Epidermal melanocyte (primary cell): Measurements from ENCODE around the gene FBXL22.

ENCODE experiments used
- DNase-seq: peaks from one replicate; pipeline ENCODE4 v3.0.0; 2011; ENCODE audit warnings: low spot score; ENCODE audit not compliant: insufficient read length

Gene FBXL22

DNA sequence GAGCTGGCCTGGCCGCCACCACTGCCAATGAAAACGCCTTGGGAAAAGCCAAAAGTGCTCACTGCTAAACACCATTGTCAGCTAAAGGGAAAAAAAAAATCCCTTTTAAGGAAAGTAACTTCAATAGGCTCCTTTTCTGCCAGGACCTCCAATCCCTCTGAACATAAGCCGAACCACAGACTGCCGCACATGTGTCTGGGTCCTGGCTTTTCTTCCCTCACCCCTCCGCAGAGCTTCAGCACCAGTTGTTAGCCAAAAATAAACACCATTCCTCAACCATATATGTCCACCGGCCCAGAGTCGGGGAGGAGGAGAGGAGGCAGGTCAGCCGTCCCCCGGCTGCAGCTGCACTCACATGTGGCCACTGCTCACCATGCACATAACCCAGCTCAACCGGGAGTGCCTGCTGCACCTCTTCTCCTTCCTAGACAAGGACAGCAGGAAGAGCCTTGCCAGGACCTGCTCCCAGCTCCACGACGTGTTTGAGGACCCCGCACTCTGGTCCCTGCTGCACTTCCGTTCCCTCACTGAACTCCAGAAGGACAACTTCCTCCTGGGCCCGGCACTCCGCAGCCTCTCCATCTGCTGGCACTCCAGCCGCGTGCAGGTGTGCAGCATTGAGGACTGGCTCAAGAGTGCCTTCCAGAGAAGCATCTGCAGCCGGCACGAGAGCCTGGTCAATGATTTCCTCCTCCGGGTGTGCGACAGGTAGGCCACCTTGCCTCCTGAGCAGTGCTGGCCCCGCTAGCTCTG lies at the start of gene FBXL22:
Gene FBXL22, plus strand, starts transcription at position 350 of the 753 bp plus-strand sequence. Its CDS starts 6 bp downstream, at position 356.
- no peak for DNase-seq

DNA sequence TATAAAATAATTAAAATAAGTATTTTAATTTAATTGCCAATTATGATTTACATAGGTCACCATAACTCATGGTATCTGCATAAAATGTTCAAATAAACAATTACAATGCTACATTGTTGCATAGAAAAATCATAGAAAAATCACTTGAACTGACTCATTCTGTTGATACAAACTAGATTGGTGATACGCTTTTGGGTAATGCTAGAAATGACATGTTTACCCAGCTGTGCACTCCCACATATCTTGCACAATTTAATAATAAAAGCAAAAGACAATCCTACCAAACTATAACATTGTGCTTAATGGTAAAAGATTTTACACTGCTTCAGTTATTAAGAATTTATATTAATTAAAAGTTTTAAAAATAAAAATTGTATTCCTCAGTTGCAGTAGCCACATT lies 45.8 kb upstream of the FBXL22 start:
- no peak for DNase-seq

DNA sequence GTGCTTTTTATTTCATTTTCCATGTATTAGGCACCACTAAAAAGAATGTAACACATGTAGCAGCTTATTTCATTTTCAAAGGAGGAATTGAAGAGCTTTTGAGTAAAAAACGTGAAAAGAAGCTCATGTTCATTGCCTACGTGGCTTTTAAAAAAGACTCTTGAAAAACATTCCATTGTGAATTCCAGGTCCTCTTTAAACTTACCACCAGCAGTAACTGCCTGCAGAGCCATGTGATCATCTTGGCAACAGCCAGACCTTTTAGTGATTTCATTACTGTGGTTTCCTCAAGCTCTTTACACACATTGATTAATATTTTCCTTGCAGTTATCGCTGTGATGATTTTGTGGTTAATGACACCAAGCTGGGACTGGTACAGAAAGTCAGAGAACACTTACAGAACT lies 43.8 kb upstream of the FBXL22 start:
- peak; percentile 79 for DNase-seq

DNA sequence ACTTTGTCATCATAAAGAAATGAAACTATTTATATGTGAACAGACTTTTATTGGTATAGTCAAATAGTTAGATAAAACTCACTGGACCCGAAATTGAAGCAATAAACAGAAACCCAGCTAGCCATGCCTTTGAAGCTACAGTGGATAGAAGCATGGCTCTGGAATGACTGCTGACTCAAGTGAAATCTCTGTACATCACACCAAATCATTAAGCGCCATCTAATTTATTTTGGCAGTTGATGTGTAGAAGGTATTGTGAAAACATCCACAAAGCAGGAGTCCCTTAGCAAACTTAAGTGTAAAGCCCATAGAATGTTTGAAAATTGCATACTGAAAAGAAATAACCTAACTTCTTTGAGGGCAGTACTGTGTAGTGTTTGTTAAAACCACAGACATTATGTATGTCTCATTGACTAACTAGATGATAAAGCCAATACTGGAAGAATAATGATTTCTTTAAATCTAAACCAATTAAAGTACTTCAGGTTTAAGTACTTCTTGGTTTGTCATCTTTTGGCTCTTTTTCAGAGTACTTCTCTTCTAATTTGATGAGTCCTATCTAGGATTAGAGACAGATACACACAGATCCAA lies 42.8 kb upstream of the FBXL22 start:
- no peak for DNase-seq

GRCh38 chr15:63555507-63555906 lies 41.7 kb upstream of the FBXL22 start:
- DNase-seq = no peak

DNA sequence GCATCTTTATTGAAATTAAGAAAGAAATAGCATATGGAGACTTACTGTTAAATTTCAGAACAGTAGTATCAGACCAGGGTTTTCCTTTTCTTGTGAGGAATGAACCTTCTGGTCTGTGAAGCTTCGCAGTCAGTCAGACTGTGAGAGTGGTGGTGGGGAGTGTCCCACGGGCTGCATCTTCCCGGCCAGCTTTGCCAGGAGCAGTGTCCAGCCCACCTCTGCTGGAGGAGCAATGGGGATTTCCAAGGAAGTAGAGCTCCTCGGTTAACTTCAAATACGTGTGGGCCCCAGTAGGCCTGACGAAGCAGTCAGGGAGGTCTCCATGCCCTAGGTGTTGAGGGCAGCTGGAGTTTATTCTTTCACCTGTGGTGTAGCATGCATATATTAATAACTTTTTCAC lies 40.9 kb upstream of the FBXL22 start:
- DNase-seq = no peak

DNA sequence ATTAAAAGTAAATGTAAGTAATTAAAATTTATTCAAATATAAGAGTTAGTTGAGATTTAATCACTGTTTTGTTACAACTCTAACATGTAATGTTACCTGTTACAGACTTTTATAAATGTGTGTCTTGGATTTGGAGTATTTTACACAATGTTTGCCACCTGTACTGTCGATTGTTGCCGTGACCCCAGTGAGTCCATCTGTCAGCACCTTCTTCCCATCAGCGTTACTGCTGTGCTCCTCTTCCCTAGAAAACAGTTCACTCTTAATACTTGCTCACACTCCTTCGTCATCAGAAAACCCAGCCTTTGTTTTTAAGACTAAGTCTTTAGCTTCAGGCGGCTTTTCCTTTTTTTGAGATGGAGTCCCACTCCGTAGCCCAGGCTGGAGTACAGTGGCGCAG lies 40.5 kb upstream of the FBXL22 start:
- no peak for DNase-seq

GRCh38 chr15:63559753-63560152 lies 37.4 kb upstream of the FBXL22 start:
- no peak for DNase-seq

DNA sequence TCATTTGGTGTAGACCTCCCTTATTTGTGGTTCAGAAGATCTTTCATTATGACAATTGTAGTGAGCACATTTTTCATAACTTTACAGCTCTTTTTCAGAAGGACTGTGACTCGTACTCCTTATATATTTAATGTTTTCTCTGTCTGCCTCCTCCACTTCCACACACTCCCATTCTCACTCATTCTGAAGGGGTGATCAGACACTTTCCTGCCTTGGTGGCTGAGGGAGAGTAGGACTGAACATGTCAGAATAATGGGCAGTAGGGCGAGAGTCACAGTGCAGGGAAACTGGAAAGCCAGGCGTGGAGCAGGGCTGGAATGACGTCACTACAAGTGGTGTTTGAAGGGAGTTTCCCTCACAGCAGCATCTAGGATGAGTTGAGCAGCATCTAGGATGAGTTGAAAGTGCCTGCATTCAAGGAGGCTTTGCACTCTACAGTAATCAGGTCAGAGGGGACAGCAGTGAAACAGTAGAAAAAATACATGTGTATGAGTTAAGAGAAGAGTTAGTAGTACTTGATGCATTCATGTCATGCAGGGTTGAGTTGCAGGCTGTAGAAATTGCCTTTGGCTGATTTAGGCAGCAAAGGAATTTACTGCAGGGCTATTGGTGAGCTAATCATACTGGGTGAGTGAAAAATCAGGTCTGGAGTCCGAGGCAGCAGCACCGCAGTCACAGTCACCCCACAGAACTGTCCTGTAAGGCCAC lies 36.3 kb upstream of the FBXL22 start:
- DNase-seq = no peak

GRCh38 chr15:63564093-63564492 lies 33.1 kb upstream of the FBXL22 start:
- no peak for DNase-seq

GRCh38 chr15:63565536-63566186 lies 31.5 kb upstream of the FBXL22 start:
- DNase-seq = no peak

DNA sequence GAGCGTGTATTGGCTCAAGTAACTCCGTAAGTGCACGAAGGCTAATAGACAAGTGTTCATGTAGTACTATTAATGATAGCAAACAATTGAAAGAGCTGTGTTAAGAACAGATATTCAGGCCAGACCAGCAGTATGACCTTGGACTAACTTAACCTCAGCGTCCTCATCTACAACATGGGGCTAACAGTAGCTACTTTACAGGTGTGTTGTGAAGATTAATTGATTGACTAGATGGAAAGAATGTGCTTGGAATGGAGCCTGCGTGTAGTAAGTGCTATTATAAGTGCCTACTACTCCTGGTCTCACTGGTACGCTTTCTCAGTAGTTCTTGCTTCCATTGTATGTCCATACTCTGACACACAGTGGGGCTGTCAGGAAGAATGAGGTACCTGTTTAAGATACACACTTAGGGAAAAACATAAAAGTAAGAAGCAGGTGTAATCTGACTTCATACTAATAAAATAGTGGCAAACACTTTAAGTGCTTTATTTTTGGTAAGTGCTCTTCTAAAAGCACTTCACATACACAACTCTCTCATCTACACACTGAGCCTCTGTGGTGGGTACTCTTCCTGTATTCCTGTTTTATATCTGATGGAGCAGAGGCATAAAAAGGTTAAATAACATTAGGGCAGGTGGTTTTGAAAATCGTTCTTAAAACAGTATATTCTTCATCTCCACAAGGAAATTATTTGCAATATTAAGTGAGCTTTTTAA lies 24.3 kb upstream of the FBXL22 start:
- no peak for DNase-seq

- DNase-seq = no peak
Observed at GRCh38 chr15:63573533-63573932, 23.7 kb upstream of the FBXL22 start.

GRCh38 chr15:63575312-63575711 lies 21.9 kb upstream of the FBXL22 start:
- no peak for DNase-seq

- DNase-seq = no peak
Observed at GRCh38 chr15:63576441-63576840, 20.7 kb upstream of the FBXL22 start.

DNA sequence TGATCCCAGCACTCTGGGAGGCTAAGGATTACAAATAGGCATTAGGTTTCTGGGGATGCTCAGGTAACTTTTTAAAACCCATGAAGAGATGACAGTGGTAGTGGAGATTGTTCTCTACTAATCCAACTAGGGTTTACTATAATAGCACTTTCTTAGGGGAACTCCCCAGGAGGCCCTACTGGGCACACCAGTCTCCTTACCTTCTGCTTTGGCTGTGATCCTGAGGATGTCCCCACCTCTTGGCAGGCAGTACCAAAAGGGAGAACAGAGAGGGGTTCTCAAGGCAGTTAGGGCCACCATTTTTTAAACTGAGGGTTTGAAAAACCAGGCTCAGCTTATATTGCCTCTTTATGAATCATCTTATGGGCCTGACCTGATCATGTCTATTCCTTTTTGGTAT lies 15.0 kb upstream of the FBXL22 start:
- DNase-seq = no peak

GRCh38 chr15:63582718-63583426 lies 14.3 kb upstream of the FBXL22 start:
- DNase-seq = no peak

DNA sequence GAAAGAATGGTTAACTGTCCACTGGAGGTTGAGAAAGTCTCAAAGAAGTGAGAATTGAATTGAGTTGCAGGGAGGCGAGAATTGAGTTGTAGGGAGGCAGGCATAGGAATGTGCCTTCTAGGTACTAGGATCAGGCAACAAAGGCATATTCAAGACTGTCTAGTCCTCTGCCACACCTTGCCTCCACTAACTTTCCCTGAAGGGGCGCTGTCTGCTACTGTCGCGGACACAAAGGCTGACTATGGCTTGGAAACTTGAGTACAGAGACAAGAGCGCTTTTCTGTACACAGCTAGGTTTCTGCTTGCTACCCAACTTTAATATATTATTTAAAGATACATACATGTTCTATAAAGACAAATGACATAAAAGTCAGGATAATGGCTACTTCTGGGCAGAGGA lies 10.4 kb upstream of the FBXL22 start:
- no peak for DNase-seq

- DNase-seq = no peak
Observed at GRCh38 chr15:63587527-63587926, 9.7 kb upstream of the FBXL22 start.

- DNase-seq = no peak
Observed at GRCh38 chr15:63588826-63589225, 8.4 kb upstream of the FBXL22 start.
